RPMI8226 (cell line): ENCODE measurements around the gene ATP9B.
"Not testable (repeated sequence)": the region's sequence is repeated elsewhere in the genome, so short reads cannot be mapped to it uniquely, and the experiment has no call there.

Source experiments
- DNase-seq: peaks from one replicate; pipeline ENCODE4 v3.0.0-alpha.2; 2015

The ATP9B gene

DNA sequence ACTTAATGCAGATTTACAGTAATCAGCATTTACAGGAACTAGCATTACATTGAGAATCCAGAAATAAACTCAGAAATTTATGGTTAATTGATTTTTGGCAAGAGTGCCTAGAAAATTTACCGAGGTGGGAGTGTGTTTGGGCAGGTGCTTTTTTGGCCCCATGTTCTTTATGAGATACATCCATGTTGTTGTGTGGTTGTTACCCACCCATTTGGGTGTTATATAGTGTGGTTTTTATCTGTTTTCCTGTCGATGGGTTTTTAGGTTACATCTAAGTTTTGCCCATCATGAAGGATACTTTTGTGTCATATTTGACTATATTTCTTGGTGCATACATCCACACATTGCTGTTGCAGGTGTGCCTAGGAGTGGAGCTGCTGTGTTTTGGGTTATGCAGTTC is 82.0 kb downstream of the ATP9B start:
- DNase-seq = no peak

DNA sequence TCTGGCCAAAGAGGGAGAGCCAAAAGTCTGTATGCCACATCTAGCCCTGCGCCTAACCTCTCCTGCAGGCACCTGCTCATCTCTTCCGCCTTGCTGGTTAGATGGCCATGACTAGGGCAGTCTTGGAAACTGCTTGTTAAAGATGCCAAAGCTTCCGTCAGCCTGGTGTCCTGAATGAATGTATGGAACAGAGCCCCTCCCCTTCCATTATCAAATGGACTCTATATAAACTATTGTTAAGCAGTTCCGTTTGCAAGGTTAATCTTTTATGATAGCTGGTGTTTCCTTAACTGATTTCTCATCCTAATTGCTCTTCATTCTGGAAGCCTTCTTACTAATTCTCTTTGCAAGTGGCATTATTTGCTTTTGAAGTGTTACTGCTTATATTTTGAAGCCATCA is 87.1 kb downstream of the ATP9B start:
- DNase-seq = no peak

DNA sequence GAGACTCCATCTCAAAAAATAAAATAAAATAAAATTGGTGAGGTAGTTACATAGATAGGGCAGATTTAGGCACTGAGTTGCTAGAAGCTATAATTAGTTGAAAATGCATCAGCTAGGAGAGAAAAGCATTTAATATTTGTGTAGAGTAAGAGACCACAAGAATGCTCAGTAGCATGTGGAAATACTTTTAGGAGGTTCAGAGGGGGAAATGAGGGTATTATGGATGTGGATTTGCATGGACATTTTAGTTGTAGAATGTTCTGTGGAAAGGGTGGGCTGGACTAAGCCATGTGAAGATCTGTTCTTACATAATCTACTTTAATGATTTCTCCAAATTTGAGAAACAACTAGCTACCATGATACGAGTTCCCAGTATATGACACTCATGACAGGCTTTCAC is 95.5 kb downstream of the ATP9B start:
- DNase-seq = no peak

DNA sequence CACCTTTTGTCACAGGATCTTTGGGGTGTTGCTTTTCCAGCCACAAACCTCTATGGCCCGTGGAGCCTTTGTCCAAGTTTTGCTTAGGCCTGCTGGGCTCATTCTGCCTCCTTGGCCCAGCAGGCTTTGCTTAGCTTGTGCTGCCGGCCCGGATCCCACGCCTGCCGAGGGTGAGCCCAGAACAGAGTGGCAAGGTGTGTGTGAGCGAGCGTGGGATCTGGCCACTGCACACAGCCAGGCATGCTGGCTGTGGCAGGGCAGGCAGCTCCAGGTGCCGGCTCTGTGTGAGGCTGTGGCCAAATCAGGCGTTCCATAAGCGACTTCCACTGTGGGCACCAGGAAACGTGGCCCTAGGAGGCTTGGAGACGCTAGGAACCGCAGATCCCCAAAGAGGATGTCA is 97.5 kb downstream of the ATP9B start:
- DNase-seq = no peak

DNA sequence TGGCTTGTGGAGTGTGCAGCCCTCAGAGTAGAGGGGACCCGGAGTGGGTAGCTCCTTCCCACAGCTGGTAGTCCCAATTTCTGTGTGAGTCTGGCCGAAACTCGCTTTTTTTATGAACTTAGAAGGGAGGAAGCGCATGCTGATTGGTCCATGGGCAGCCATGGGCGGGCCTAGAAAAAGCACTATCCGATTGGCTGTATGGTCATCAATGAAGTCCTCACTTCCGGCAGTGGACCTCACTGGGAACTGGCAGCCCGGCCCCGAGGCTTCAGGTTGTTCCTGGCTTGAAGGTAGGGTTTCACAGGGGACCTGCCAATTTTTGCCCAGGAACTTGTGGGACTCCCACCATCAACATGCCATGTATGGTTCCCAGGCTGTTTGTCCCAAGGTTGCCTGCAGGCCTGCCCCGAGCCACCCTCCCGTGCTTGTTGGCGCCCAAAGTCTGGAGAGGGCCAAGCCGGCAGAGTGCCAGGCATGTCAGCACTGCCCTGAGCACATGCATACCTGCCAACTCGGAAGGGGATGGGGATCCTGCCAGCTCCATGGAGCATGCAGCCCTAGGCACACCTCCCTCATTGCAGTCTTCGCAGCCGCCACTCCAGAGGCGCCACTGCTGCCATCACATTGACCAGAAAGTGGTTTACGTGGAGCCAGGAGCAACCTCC is 98.5 kb downstream of the ATP9B start:
- DNase-seq = no peak

DNA sequence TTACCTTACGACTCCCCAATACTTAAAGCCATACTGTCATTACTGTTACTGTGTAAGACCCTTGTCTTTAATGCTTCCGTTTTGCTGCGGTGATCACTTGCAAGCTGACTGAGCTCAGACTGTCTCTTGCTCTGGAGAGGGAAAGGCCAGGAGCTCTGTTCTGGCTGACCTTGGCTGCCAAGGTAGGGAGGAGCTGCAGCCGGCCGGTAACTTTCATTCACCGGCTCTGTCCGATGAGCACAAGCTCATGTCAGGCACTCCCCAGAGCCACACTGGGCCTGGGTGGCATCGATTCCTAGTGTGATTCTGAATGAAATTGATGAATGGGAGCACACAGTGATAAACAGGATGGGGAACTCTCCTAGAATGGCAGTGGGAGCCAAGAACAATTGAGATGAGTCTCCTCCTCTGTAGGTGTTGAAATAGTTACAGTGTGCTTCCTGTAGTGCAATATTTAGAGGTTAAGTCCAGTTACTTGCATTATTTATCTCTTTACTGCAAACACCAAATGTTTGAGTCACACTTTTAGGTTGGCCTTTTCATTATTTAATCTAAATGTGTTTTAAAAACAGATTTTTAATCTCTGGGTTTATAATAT is 100.9 kb downstream of the ATP9B start:
- no peak for DNase-seq

DNA sequence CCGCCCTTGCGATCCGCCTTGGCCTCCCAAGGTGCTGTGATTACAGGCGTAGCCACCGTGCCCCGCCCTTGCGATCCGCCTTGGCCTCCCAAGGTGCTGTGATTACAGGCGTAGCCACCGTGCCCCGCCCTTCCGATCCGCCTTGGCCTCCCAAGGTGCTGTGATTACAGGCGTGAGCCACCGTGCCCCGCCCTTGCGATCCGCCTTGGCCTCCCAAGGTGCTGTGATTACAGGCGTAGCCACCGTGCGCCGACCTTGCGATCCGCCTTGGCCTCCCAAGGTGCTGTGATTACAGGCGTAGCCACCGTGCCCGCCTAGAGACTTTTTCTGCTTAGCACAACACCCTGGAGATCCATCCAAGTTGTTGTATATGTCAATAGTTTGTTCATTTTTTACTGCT is 103.1 kb downstream of the ATP9B start:
- DNase-seq = not testable (repeated sequence)

DNA sequence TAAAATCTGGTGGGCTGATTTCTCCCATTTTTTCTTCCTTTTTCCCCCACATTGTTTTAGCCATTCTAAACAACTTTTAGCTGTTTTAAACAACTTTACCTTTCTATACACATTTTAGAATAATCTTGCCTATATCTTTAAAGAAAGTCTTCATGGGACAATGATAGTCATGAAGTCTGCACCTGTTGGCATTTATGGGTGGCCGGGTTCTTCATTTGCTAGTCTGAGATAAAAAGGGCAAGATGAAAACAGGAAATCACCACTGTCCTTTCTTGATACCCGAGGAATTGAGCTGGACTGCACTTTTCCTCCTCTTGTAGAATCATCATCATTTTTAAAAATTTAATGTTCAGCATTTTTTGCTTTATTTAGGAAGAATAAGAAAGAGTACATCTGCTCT is 104.5 kb downstream of the ATP9B start:
- no peak for DNase-seq

DNA sequence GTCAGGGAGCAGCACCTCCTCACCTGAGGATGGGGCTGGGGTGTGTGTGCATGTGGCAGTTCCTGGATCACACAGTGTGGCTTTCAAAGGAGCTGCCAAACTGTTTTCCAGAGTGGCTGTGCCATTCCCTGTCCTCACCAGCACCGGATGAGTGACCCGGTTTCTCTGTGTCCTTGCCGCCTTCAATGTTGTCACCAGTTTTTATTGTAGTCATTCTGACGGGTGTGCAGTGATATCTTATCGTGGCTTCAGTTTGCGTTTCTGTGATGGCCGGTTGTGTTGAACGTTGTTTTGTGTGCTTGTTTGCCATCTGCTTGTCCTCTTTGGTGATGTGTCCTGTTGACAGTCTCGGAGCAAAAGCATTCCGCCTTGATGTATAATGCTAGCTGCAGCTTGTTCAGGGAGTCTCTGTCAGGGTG is 108.9 kb downstream of the ATP9B start:
- no peak for DNase-seq

DNA sequence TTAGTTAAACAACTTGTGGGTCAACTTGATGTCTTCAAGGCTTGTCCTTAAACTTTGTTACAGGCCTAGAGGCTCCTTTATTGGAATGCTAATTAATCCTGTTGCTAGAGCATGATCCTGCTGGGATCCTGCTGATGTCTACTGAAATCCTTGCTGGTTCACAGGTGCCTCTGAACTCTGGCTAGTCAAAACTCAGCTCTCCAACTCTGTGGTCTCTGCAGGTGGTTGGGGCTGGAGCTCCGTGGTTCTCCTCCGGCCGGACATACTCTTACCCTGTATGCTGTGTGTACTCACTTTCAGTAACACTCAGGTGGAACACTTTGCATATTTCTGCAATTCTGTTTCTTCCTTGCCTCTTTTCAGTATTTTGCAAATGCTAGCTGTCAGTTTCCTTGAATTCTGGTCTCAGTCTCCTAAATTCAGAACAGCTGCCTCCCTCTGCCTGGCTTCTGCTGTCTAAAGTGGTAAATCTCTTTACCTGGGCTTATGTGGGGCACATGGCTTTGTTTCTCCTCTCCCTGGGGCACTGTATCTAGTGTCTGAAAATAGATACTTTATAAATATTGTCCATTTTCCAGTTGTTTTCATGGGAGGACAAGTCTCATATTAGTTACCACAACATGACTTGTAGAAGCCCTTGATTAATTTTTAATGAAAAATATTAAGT is 113.0 kb downstream of the ATP9B start:
- DNase-seq = no peak

DNA sequence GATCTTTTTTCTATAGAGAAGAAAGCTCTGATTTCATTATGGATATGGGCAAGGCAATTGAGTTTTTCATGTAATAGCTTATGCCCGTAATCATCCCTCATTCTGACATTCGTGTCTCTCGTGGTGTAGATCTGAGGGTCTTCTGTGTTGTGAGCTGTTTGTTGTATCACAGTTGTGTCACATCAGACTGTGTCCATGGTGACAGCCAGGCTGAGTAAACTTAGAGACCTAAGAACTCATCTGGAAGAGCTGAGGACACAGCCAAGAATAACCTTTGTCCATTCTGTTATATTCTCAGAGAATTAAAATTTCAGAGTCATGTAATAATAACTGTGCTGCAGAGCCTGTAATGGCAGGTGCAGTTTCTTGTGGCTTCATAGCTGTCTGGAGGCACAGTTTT is 116.5 kb downstream of the ATP9B start:
- DNase-seq = no peak

DNA sequence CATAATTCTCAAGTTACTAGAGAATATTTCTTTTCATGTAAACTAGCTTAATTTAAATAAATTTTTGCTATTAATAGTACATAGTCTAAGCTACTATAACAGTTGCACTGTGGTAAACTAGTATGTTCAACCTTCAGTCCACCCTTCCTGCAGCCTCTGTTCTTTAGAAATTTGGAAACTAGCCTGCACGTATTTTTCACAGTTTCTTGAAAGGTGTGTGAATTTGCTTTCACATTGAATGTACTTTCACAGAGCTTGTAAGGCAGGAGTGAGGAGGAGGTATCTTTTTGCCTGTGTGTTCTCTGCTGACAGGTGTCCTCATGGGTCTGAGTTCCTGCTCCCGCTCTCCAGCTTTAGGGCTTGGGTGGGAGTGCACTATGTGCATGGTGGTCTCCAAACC is 117.5 kb downstream of the ATP9B start:
- DNase-seq = no peak

DNA sequence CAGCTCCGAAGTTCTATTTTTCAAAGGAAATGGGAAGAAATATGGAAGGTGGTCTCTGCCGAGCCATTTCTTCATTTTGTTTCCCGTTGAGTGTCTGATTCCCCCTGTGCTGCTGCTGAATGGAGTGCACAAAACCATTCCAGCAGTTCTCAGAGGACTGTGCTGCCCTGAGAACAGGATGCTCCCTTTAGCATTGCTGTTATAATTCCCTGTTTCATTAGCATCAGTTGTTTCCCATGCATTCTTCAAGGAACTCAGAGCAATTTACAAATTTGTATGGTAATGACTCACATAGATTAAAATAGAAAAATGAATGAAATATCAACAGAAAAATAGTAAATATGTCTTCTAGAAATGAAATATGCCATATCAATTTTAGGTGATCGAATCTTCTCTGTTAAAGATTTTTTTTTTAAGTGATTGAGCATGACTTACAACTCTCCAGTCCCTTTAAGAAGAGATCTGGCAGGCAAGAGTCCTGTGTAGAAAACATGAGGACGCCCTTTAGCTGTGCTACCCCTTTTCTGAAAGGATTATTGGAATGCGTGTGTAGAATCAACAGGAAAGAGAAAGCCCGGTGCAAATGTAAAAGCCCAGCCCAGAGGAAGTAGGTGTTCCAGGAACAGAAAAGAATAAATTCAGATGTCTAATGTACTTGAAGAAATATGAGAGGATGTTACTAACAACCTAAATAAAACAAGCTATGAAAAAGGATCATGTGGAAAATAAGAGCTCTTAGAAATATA is 118.5 kb downstream of the ATP9B start:
- DNase-seq = no peak

DNA sequence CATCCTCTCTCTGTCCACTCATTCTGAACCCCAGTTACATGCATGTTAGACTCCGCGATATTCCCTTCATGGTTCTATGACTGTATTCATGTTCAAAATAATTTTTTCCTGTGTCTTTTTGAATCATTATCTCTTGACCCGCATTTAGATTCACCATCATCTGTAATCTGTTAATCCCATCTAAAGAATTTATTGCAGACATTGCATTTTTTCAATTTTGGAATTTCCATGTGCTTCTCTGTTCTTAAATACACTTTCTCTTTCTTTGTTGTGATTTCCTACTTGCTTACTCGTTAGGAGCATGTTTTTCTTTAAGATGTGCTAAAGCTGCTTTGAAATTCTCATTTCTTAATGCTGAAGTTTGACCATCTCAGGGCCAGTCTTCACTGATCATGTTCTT is 122.2 kb downstream of the ATP9B start:
- DNase-seq = no peak

DNA sequence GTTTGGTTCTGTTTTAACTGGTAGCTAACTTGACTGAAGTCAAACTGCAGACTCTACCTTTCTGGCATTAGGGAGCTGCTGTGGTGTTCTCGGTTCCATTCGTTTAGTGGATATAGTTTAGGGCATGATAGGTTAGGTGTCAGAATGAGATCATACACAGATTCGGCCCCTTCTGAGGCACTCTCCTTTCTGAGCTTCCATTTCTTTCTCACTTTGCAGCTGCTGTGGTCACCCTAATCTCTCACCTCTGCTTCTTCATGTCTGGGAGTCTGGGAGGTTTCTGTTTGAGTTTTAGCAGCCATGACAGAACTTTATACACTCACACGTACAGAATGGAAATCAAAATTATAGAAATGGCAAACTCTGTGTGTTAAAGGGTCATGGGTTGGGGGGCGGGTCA is 122.8 kb downstream of the ATP9B start:
- no peak for DNase-seq

DNA sequence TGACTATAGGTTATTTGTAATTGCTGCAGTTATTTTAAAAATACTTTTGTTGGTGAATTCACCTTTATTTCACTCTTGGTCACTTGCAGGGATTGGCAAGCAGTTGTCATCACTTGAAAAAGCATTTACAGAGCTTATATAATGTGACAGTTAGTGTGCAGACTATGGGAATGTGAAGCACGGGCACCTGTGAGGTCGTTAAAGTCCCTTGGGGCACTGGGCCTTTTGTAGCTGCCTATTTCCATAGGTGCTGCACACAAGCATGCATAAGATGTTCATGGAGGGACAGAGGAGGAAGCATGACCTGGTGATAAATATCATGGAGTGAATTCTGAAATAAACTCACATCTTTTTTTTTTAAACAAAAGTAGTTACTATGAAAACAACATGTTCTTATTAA is 124.6 kb downstream of the ATP9B start:
- DNase-seq = no peak

DNA sequence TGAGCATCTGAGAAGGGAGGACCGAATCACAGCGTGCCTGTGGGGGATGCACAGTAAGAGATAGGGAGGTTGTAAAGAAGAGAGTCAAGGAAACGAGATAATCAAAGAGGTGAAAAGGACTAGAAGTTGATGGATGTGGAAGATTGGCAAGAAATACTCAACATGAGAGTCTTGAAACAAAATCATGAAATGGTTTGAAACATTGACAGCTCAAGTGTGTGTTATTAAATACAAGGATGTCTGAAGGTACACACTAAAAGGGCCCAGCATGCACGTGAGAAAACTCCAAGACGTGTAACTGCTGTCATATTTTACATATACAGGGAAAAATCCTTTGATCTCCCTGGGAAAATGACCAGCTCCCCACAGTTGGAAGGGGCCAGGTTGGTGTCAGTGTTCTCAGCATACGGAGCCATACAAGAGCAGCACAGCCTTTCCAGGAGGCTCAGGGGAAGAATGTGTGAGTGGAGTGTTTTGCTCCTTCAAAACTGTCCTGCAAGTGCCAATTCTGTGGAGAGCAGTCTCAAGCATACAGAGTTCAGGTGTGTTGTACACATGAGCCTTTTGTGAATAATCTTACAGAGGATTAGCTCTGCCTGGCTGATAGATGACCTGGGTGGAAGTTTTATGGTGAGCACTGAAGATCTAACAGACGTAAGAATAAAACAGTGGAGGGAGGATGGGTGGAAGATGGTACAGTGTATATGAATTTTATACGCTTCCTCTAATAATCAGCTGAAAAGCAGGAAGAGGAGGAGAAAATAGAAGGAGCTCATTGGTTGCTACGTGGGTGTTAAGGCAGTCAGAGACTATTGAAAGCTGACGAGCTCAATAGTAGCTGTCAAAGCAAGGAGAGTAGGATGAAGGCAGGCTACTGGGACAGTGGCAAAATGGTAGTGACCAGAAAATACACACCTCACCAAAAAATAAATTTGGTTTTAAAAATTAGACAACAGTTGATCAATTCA is 126.8 kb downstream of the ATP9B start:
- no peak for DNase-seq

DNA sequence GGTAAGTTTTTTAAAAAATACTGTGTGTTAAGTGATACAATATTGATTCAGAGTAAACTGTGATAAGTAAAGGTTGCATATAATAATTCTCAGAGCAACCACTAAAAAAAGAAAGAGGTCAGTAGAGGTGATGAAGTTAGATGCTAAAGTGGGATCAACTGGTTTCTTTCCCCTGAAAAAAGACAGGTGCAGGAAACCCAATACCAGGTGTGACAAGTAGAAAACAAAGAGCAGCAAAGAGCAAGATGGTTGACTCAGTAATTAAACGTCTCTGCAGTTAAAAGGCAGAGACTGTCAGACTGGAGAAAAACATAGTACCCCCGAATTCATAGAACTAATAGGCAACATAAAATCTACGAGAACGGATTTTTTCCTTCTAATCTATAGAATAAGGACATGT is 128.3 kb downstream of the ATP9B start:
- no peak for DNase-seq

DNA sequence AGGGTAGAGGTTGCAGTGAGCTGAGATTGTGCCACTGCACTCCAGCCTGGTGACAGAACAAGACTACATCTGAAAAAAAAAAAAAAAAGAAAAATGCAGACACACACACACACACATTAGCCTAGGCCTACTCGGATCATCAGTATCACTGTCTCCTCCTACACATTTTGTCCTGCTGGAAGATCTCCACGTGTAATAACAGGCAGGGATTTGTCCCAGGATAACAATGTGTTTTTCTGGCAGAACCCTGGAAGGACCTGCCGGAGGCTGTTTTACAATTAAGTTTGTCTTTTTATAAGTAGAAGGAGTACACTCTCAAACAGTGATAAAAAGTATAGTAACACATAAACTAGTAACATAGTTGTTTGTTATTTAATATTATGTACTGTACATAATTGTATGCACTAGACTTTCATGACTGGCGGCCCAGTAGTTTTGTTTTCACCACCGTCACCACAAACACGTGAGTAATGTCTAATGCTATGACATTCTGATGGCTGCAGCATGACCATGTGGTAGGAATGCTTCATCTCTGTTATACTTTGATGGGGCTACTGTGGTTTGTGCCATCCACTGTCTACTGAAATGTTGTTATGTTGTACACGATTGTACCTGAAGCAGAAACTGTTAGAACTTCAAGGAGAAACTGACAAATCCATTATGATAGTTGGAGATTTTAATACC is 130.6 kb downstream of the ATP9B start:
- no peak for DNase-seq

DNA sequence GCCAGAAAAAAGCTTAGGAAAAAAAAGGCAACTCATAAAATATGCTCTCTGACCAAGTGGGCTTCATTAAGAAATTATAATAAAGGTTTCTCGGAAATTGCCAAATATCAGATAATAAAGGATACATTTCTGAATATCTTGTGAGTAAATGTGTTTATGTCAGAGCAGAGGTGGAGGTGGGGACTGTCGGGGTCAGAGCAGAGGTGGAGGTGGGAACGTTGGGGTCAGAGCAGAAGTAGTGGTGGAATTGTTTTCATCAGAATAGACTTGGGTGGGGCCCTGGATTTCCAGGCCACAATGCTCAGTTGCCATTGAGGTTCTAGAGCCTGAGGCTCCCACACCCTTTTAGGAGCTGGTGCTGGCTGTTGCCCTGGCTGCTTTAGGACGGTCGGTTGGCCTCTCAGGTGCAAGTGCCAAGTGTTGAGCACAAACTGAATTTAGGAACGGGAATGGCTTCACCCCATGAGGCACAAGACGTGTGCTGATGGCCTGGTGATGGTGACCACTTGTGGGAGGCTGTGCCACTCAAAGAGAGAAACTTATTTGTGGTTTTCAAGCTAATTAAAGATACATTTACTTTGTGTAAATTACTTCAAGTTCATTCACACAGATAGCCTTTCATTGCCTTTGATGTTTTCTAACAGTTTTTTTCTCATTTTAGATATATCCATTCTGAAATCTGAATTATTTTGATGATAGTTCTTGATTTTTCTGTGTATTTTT is 131.5 kb downstream of the ATP9B start:
- DNase-seq = peak; percentile 10

DNA sequence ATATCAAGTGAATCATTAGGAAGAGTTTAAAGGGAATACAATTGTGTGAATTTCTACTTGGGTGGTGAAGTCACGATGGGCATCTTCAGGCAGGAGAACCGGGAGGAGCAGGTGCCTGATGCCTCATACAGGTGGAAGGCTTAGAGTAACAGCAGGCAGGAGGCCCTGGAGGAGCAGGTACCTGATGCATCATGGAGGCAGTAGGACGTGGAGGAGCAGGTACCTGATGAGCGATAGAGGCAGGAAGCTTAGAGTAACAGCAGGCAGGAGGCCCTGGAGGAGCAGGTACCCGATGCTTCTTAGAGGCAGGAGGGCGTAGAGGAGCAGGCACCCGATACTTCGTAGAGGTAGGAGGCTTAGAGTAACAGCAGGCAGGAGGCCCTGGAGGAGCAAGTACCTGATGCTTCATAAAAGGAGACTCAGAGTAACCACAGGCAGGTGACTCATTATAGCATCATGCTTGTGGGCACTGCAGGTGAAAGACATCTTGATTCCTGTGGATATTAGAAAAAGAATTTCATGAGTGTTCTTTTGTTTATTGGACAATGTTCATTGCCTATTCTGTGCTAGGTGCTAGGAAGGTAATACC is 133.9 kb downstream of the ATP9B start:
- DNase-seq = no peak
